Measurements from ENCODE around the gene CROCC.
"Not testable (repeated sequence)": the region's sequence is repeated elsewhere in the genome, so short reads cannot be mapped to it uniquely, and the experiment has no call there.

- not testable (repeated sequence) for TF ChIP-seq CTCF (IDR thresholded peaks at IDR 0.05; ENCODE audit: insufficient read depth, low read length); SPI1 (IDR thresholded peaks at IDR 0.05; ENCODE audit: borderline replicate concordance, low read depth); REST (IDR thresholded peaks at IDR 0.05; ENCODE audit: insufficient replicate concordance, low read depth)
- TF ChIP-seq POLR2AphosphoS5 (IDR thresholded peaks at IDR 0.05; ENCODE audit: low read depth) = peak; percentile 51
Observed at GRCh38 chr1:16896316-16897055, 25.2 kb upstream of the CROCC start.
